Stimulated activated CD8-positive, alpha-beta memory T cell treated with anti-CD3 and anti-CD28 coated beads, Interleukin-7, amount 100 ng/mL, for 4 hours (primary cell): ENCODE measurements around the gene MAGEF1.
"Not testable (repeated sequence)": the region's sequence is repeated elsewhere in the genome, so short reads cannot be mapped to it uniquely, and the experiment has no call there.

Experiments
- DNase-seq, 2 donors: peaks; one replicate each; pipeline ENCODE4 v3.0.0-alpha.2; 2020; ENCODE audit warnings: low read depth in 2 of 2

Gene MAGEF1

DNA sequence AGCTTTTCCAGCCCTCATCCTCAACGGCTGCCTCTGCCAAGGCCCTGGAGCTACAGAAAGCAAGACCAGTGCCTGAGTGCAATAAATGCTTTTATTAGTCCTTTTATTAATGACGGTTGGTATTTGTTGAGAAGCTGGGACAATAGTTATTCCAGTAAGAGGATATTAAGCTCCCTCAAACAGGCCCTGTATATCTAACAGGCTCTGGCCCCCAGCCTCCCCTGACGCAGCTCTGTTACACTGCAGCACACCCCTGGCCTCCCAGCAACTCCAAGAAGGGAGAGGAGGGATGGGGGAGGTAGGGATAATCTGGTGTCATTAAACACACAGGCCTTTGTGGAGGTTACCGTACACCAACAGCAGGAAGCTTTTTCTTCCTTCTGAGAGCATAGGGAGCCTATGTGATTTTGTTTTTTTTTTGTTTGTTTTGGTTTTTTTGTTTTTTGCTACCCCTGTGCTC, 30.8 kb upstream of the MAGEF1 start:
- no peak for DNase-seq

DNA sequence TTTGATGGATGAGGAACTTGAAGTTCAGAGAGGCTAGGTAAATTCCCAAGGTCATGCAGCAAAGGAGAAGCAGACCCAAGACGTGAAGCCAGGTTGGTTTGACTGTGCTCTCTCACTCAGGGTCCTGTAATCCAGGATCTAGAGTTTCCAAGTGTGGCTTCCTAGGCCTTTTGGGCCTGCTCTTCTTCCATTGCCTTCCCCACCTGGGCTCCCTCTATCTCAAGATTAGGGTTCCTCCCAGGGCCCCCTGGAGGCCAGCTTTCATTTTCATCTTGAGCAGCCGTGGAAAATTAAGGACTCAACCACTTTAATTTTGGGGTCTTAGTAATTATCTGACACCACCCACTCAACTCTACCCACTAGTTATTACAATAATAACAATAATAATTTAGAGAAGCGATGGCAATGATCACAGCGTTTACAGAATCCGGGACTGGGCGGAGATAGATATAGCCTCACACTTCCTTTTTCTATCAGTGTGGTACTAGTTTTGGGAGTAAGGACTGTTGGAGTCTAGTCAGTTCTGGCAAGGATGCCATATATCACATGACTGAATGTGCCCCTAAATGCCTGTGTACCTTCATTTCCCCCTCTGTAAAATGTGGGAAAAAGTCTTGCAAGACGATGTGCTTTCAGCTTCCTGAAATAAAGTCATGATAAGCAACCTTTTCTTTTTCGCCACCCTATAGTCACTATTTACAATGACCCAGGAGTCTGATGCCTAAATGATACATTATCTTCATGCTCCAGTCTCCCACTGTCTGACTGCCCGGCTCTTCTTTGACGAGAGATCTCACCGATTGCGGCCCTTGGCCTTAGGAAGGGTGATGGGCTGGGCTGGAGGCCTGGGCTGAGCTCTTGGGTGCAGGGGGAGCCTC, 30.2 kb upstream of the MAGEF1 start:
- DNase-seq, result no peak

DNA sequence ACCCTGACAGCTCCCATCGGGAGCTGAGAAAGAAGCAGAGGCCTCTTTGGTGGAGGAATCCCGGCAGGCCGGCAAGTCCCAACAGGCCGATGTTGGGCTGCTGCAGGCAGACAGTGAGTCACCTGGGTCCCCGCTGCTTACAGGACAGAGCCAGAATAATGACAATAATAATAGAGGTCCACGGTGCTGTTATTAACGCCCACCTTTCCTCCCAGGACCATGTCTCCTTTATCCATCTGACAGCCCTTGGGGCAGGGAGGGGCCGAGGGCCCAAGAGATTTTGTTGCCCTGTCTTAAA, 29.3 kb upstream of the MAGEF1 start:
- DNase-seq, result no peak

DNA sequence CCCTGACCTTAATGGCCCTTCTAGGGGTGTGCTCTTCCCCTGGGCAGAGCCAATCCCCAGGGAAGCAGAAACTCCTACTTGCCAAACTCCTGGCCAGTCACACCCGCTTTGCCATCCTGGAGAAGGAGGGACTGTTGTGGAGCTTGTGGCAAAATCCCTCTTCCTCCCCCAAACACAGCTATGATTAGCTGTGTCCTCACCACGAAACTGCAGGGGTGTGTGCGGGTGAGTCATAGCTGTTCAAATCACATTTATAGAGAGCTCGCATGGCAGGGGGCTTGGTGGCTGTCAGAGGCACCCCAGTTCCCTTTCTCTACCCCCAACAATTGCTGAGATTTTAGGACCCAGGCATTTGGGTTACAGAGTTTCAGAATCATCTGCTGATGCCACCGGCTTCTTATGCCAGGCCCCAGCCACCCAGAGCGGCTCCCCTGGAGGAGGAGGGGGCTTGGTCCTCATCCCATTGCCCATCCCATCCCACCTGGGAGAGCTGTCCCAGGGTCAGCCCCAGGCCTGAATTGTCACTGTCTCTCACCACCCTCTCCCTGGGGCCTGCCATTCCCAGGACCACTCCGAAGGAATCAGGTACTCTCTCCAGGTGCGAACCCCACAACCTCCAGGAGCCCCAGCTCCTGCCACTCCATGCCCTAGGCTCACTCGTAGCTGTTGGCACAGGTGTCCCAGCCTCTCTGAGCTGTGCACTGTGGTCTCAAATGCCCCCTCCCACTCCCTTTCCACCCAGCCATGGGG, 28.8 kb upstream of the MAGEF1 start:
- DNase-seq, result no peak

DNA sequence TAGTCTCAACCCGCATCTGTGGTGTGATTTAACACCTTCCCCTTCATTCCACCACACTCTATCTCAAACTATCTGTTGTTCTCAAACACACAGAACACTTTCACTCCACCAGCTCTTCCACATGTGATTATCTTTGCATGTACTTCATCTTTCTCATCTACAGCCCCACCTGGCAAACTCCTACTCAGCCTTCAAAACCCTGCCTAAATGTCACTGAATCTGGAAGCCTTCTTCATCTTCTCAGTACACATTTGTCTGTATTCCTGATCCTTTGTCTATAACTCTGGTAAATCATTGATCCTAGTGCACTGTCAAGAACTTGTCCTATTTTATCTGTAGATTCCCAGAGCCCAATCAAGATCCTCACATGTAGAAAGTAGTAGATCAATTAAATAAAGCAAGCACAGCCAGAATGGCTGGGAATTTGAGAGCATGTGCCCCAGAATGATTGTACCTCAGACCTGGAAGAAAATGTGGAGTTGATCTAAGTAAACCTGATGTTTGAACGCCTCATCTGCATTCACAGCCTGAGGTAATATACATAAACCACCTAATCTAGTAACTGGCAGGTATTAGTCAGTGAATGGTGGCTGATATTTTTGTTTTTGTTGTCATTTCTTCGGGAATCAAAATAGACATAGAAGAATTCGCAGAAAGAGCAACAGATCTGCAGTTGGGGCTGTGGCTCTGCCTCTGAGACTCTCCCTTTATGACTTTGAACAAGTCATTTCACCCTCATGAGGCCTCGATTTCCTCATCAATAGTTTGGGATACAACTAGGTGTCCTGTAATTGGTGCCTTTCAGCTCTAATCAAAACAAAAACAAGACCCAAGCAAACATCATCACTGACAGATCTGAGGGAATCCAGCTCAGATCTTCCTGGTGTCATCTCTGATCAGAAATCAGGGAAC, 28.0 kb upstream of the MAGEF1 start:
- DNase-seq, result no peak

DNA sequence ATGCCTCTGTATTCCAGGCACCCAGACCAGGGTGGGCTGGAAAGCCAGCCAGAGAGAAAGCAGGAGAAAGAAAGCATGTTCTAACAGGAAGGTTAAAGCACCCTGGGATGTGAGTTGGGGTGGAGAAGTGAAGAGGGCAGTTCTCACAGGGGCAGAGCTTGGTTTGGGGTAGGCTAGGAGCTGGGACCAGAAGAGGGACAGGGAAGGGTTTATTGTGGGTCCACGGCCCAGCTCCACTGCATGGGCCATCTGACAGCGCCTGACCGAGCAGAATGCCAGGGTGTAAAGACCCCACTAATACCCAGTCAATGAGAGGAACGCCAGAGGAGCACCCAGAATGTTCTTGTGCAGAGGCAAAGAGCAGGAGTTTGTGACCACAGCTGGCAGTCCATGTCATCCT, 27.1 kb upstream of the MAGEF1 start:
- no peak for DNase-seq

DNA sequence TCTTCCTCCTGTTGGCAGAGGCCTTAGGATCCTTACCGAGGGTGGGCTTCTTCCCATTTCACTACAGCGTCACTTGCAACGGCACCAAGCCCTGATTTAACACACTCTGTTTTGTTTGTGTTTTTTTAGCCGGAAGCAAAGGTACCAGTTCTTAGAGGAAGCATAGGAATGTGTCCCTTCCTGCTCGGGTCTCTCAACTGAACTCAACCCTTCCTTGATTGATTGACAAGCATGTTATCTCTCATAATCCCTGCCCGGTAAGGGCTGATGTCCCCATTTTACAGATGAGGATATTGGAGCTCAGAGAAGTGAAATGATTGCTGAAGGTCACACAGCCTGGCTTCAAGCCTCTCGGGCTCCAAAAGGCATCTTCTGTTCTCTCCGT, 26.6 kb upstream of the MAGEF1 start:
- DNase-seq, result no peak

DNA sequence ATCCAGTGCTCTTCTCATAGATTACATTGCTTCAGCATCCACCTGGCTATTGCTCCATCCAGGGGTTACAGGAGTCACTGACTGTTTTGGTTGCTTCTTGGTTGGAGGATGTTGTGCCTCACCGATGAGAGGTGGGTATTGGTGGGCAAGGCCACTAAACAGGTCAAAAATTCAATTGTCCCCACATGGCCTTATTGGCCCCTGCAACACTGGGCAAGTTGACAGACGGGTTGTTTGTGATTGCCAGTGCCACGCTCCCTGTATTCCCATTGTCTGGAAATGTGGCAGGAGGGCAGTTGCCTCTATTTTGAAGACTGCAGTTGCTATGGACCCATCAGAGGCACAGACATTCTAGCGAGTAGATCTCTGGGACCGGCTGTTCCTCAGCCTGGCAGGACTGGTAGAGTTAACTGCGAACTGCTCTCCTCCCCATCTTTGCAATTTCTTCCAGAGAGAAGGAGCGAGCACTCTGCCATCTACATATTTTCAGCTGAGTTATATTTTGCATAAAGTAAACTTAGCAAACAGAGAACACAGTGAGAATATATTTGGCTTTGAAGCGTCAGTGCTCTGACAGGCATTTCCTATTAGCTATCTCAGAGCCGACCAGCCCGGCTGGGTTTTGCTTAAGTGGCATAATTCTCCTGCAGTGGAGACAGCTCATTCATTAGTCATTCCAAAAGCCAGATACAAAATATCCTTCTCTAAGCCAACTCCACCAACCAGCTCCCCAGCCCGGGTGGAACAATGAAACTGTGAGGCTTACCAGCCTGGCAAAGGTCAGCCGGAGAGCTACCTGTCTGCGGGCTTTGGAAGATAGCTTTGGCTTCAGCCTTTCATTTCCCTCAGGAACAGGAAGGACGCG, 26.0 kb upstream of the MAGEF1 start:
- no peak for DNase-seq

DNA sequence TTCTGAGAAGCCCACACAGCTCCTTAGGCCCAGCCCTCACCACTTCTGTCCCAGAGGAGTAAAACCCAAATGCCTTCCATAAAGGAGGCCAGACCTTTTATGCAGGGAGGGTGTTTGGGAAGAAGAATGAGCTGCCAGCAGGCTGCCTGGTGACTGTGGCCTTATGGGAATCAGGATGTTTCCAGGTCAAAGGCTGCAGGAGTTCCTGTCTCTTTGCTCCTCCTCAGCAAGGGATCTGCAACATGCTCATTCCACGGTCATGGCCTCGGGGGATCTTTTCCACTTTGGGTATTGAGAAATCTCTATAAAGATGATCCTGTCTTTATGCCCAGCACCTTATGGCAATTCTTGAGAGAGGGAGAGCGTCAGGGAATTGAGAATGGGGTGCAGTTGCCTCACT, 25.2 kb upstream of the MAGEF1 start:
- no peak for DNase-seq

DNA sequence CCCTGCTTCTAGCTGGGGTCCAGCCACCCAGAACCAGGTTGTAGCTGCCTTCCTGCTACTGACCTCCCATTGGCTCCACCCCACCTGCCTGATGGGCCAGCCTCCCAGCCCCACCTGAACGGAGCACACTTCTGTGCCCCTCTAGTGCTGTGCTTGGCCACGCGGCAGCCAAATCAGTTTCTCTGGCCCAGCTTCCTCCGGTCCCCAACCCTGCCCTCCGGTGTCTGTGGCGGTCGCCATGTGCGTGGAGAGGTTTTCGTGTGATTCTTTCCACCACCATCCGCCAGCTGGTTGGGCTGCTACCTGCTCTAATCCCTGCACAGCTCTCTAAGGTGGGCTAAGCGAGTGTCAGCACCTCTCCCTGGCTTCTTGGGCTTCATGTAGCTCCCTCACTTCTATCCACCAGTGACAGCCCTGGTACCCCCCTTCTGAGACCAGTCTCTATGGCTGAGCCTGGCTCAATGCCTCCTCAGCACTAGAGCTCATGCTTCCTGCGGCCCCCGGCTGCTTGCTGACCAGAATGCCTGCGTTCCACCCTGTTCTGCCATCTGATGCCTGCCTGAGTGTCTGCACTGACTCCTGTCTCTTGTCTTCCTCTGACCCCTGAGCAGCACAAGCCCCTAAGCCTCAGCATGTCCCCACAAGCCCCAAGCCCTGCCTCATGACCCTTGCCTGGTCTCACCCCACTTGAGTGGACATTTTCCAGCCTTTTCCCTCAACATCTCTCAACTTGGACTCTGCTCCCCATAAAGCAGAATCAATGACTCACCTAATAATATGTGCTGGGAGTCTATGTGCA, 23.2 kb upstream of the MAGEF1 start:
- DNase-seq, result no peak

DNA sequence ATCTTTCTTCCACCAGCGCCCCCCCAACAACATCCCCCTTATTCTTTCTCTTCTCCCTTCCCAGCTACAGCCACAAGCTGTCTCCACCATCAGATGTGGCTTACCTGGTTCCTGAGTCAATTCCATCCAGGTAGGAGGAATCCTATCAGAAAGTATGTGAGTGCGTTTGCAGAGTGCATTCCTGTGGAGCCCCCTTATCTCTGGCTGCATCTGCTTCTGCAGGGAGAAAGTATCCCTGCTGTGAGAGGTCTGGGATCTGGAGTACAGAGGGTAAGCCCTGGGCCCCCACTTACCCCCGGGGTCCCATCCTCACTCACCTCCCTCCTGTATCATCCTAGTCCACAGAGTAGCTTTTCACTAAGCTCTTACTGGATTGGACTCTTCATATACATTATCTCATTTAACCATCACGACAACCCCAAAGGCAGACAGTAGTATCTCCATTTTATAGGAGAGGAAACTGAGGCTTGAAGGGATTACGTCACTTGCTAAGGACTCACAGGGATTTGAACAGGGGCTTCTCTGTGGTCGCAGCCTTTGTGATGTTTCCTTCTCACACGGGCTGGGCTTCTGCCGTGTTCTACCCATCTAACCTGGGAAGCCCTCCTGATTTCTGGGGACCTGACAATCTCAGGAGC, 22.2 kb upstream of the MAGEF1 start:
- DNase-seq, result no peak

DNA sequence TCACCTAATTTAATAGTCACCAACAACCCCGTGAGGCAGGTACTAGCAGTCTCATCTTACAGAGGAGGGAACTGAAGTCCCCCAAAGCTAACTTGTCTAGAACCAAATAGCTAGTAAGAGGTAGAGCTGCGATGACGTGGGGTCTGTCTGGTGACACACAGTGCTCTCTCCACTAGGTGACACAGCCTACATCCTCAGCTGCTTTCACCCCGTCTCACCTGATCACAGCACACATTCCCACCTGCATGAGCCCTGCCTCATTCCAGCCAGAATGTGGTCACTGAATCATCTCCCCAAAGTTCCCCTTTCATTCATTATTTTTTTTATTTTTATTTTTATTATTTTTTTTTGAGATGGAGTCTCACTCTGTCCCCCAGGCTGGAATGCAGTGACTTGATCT, 21.3 kb upstream of the MAGEF1 start:
- DNase-seq, result no peak

DNA sequence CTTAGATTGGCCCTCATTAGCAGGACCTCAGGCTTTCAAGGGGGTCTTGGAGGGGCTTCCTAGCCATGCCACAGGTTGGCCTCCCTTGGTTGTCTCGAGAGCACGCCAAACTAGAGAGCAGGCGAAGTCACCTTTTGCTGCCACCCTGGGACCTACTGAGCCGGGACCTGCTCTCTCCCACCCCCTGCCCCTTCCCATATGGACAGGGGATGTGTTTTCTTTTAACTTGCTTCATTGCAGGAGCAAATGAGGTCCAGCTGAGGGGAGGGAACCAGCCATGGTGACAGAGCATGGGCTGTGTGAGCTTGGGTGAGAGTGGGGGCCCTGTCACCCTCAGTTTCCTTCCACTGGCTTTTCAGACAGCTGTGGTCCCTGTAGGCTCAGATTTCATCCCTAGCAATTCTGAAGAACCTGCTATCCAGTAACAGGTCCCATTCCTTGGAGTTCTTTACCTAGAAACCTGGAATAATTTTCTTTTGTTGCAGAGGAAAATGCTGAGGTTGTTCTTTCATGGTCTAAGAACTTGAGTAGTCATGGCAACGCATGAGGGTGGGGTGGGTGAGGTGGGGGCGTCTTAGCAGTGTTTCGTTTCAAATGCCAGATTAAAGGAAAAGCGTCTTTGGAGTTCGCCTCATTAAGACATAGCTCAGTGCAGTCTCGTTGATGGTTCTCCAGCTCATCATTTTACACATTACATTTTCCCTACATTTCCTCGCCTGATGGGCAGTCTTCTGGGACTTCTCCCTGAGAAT, 20.1 kb upstream of the MAGEF1 start:
- DNase-seq, result no peak

DNA sequence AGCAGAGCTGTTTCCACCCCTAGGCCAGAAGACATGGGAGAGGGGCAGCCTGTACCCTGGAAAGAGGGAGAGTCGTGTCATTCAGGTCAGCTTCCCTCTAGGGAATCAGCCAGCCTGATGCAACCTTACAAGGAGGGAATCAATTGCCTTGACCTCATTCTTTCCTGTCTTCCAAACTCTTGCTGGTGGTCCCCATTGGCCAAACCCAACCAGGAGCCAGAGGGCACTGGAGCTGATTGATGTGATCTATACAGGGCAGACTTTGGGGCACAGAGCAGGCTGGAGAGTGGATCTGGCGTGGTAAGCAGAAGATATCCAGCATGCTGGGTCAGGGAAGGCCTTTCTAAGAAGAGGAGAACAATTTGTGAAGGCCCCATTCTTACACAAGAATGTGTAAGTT, 19.1 kb upstream of the MAGEF1 start:
- DNase-seq, result no peak

DNA sequence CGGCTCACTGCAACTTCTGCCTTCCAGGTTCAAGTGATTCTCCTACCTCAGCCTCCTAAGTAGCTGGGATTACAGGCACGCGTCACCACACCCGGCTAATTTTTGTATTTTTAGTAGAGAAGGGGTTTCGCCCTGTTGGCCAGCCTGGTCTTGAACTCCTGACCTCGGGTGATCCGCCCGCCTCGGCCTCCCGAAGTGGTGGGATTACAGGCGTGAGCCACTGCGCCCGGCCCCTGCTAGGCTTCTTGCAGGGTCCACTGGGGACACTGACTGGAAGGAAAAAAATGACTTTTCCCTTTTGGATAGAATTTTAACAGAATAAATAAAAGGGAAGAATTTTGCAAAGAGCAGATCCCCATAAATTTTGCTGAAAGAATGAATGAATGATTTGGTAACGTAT, 17.3 kb upstream of the MAGEF1 start:
- not testable (repeated sequence) for DNase-seq

DNA sequence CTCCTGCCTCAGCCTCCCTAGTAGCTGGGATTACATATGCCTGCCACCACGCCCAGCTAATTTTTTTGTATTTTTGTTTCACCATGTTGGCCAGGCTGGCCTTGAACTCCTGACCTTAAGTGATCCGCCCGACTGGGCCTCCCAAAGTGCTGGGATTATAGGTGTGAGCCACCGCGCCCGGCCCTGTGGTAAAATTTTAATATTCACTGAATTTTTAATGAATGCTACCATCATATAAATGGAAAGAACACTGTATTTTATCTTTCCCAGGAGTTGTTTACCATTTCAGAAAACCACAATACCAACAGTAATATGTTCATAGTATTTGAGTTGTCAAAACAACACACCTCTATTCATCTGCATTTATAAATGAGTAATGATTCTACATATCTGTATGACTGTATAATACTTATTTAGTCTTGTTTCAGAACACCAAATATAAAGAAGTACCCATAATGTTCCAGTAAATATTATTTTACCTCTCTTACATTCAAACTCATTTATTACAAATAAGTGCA, 16.2 kb upstream of the MAGEF1 start:
- no peak for DNase-seq

DNA sequence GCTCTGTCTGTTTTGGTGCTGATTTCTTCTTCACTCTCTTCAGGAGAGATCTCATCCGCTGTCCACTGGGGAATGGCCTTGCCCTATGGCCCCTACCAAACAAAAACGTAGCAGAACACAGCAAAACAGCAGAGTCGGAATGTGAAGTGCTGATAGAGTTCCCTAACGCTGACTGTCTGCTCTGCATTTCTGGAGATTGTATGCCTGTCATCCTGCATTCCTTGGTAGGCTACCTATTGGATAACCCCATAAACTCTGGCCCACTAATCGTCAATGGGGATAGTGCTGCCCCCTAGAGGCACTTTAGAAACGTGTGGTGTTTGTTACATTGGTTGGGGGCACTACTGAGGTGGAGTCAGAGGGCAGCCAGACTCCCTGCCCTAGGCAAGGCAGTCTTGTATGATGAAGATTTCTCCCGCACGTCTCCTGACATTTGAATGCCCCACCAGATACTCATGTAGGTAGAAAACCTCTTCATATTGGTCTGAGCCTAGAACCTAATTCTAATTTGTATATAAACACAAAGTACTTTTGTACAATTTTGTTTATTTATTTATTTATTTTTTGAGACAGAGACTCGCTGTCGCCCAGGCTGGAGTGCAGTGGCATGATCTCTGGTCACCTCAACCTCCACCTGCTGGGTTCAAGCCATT, 15.6 kb upstream of the MAGEF1 start:
- DNase-seq, result no peak

DNA sequence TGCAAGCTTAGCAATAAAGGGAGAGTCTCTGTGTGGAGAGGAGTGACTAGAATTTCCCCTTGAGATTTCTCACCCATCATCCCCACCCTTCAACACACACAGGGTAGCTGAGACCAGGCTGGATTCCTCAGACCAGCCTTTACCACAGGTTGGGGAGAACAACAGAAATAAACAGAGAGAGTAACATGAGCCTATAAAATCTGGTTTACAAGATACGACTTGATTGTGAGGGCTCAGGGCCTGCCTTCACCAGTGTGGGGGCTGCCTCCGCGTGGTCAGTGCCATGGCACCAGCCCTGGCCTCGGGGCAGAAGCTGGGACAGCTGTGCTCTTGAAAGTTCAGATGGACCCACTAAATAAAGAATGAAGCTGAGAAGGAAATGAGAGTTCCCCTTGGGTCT, 14.6 kb upstream of the MAGEF1 start:
- DNase-seq, result no peak
